GM03348 (cell line): ENCODE data around the gene NAV2.

ENCODE experiments used
- DNase-seq: peaks from one replicate; pipeline ENCODE4 v3.0.0; 2012; ENCODE audit warnings: low spot score

The NAV2 gene

DNA sequence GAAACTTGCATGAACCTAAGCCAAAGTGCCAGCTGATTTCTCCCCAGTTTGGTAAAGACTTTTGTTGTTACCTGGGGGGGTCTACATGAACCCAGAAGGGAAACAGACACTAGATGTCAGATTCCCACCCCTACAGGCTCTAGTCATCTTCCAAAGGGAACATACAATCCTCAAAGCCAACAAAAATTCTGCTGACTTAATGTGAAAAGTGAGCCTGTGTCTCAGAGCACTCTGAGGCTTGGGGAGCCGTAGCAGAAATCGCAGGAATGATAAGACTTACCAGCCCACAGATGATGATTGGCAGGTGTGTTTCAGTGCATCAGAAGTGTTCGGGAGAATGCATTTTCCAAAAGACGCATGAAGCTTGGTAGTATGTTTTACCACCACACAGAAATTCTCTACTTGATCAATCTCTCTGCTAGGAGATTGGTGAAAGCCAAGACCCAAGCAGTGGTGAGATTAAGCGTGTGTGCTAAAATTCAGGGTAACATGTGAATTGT is 260.5 kb downstream of the NAV2 start:
- no peak for DNase-seq

- DNase-seq, result no peak
These were observed 262.2 kb downstream of the NAV2 start for GRCh38 chr11:19974886-19975285.

GRCh38 chr11:19975414-19975990 is 262.9 kb downstream of the NAV2 start:
- no peak for DNase-seq

GRCh38 chr11:19976281-19976941 is 263.8 kb downstream of the NAV2 start:
- DNase-seq, result no peak

GRCh38 chr11:19977941-19978340 is 265.3 kb downstream of the NAV2 start:
- no peak for DNase-seq

DNA sequence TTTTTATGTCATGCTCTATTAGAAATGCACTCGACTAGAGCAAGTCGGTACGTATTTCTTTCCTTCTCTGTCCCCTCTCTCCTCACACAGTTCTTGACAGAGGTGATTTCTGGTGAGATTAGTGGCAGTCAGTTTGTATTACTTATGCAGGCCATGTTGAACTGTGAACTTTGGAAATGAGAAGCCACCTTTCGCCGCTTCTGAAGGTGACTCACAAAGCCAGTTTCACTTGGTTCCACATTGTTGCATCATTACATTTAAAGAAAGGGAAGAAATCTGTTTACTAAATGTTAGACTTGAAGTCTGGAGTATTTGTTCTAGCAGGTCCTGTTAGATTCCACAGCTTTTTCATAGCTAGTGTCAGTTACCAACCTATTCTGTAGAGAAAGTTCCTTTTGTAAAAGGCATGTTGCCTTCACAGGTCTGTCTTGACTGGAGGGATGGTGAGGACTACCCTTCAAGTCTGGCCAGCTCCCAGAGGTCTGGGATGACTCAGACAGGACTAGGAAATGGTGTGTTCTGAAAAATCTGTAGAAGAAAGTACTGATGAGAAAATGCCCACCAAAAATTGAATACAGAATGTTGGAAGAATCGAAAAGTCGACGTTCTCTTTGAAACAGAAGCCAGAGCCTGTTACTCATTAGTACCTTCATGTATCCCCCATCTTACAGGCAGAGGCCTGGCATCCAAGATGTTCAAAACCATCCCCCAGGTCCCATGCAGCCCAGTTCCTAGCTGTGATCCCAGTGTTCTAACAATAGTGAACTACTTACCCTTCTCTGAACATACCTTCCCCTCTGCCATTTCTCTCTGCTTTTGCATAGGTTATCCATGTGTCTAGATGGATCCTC is 266.3 kb downstream of the NAV2 start:
- peak; percentile 75 for DNase-seq

DNA sequence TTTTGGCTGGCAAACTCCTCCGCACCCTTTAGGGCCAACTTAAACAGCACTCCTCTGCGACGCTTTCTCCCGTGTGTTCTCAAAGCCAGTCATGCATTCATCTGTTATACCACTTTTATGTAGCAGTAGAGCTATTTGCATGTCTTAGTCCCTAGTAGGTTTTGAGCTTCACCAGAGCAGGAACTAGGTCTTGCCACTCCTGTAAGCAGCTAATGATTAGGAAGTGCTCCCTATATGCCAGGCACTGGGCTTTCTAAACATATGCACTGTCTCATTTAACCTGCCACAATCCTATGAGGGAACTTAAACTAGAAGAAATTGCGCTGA is 266.8 kb downstream of the NAV2 start:
- no peak for DNase-seq

DNA sequence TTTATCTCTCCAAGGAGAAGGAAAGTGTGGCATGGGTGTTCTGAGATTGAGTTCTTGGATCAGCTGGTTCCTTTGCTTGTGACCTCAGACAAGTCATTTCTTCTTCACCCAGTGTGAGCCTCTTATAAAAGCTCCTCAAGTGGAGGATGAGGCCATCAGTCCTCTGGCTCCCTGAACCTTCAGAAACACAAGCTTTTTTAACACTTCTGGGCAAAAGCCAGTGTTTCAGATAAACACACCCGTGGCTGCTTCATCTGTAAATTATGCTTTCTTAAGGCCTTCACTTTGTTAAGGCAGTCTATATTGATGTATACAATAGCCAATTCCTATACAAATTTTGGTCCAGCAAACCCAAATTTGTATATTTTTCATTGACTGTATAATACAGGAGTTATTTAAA is 267.8 kb downstream of the NAV2 start:
- DNase-seq, result no peak

DNA sequence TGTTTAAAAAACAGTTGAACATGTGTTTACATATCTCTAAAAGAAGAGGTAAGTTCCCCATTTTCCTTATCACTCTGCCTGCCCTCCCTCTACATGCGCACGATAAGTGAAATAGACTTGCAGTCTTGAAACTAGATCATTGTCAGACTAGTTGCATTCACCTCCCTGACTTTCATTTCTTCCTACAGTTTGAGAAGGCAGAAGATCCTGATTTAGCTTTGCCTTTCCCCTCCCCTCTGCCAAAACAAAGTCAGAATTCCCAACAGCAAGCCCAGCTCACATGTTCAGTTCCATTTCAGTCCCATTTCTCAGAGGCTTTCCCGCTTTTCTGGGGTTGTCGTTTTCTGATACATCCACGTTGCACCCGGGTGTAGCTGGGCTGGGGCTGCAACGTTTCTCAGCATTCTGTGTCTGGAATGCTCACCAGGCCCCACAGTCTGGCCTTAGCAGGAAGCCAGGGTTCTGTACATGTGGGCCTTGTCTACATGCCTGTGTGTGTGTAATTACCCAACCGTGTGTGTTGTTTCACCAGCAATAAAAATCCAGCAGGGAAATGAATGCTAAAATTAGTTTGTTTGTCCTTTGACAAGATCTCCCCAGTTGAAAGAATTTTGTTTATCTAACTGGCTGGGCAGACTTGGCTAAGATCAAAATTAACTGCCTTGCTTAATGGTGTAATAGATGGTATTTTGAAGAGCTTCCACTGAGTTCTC is 268.5 kb downstream of the NAV2 start:
- peak; percentile 63 for DNase-seq

DNA sequence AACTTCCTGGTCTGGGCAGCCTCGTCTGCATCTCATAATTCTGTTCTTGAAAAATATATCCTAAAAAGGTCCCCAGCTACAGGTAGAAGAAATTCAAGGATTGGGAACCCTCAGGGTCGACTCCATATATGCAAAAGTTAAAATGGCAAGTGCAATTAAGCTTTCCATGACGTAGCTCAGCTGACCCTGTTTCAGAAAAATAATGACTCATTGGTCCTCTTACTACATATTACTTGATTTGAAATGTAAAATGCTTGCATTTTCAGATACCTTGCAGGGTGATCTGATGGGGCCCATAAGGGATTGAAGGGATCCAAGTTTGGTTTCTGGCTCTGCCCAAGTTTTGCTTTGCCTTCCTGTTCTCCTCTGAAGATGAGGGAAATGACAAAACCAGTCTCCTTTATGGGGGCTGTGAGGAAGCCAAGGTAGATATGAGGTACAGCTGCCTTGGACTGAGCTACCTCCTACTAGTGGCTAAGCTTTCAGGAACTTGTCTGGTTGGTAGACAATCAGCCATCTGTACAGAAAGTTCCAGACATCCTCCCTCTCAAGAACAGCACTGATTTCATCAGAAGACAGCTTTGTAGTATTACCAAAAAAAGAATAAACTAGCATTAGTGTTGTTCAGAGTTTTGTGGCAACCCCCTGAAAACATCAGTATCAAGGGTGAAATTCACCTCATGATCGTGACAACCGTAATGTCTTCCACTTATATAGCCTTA is 270.3 kb downstream of the NAV2 start:
- DNase-seq, result no peak

- DNase-seq, result no peak
These were observed 271.6 kb downstream of the NAV2 start for GRCh38 chr11:19984048-19984742.

DNA sequence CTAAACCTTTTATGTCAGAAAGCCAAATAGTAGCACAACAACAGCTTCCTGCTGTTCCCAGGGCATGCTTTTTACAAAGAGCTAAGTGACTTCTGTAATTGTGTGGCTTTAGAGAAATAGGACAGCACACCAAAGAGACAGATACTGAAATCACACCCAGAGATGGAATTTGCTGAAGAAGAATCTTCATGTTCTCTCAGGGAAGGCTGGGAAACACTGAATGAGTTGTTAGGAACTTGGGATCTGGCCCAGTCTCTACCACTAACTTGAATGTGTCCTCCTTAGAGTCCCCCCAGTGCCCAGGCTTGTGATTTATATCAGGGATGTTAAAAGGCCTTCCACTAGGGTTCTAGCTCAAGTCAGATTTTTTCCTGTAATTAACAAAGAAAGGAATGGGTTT is 272.5 kb downstream of the NAV2 start:
- DNase-seq, result peak; percentile 27

- DNase-seq, result no peak
These were observed 274.7 kb downstream of the NAV2 start for GRCh38 chr11:19987331-19987801.

GRCh38 chr11:19988598-19988997 is 276.0 kb downstream of the NAV2 start:
- peak; percentile 85 for DNase-seq

GRCh38 chr11:19989191-19989590 is 276.6 kb downstream of the NAV2 start:
- no peak for DNase-seq

DNA sequence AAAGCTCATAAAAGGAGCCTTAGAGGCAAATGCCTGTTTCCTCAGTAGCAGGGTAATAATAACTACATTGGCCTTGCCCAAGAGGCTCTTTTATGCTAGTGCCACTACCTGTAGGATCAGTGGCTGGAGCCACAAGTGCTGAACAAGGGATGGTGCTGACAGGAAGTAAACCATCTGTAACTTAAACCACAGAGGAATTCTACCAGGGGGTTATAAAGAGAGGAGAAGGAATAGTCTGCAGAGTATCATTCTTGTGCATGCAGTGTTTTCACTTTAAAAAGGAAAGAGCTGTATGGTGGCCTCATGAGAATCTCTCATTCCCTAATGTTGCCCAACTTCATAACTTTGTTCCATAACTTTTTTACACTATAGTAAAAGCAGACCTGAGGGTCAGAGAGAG is 279.5 kb downstream of the NAV2 start:
- no peak for DNase-seq

GRCh38 chr11:19992998-19993397 is 280.4 kb downstream of the NAV2 start:
- DNase-seq, result no peak

DNA sequence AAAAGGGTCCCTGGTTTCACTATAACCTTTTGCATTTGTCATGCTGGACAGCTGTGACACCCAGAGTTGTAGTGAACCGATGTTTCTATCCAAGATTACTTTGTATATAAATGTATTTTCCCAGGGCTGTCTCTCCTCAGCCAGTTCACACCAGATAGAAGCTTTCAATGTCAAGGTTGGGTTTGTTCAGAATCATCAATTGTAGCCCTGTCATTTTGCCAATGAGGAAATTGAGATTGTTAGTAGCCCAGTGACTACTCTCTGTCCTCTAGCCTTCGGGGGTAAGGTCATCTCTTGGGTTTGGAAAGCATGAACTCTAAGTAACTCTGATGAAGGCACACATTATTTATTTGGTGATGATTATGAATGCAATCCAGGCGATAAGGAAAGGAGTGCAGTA is 282.0 kb downstream of the NAV2 start:
- DNase-seq, result no peak

DNA sequence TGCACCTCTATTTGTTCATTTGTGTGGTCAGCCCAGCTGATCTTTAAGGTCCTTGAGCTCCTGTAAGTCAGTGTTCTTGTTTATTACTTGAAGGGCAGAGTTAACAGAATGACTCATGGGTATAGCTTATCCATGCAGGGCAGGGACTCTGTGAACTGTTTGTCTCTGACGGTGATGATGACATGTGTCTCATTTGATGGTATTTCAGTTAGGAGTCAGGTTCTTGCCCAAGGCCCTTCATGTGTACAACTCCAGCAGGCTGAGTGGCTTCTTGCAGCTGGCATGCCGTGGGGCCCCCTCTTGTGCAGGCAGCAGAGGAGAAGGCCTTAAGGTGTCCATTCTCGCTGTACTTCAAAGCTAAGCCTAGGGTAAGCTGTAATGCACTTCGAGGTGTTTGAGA is 282.5 kb downstream of the NAV2 start:
- DNase-seq, result peak; percentile 33

DNA sequence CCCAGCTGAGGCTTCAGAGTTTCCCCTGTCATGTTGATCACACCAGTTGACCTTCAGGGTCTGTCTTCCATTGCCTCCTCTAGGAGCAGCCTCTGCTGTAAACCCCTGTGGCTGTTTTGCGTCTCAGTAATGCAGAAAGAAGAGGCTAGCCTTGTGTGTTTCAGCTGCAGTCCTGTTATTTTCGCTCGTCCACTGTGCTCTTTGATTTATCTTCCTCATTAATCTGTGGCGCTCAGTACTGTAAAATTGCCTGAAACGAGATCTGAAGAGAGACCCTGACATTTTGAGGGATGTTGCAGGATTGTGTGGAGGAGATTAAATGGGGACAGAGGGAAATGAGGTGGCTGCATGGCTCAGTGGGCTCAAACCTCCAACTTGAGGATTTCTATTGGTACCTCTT is 283.9 kb downstream of the NAV2 start:
- no peak for DNase-seq

GRCh38 chr11:20000022-20000350 is 287.3 kb downstream of the NAV2 start:
- DNase-seq, result no peak
